Ovary (tissue), 9 donors: Measurements from ENCODE around the gene MACROH2A1. TPM values are rescaled to one million over a fixed set of nuclear protein-coding genes. Genes with fewer than 3 reads are reported as not detected.

Source experiments
- DNase-seq, 5 donors: peaks; one replicate each; pipeline ENCODE4 v3.0.0-alpha.2; 2019 to 2020
- H3K27ac ChIP-seq, 2 donors: fragments of 200-600 bp; one replicate each; pipeline versions ENCODE4 v1.5.1 to v1.8.0; 2019 to 2022
- H3K27me3 ChIP-seq: fragments of 200-600 bp; one replicate; pipeline ENCODE4 v1.8.0; 2022
- H3K36me3 ChIP-seq: fragments of 200-600 bp; sonication (generic); one replicate; pipeline ENCODE4 v1.5.1; 2019
- H3K4me1 ChIP-seq: one replicate; pipeline ENCODE4 v1.8.1; 2013; ENCODE audit warnings: mild to moderate bottlenecking, moderate library complexity; ENCODE audit not compliant: insufficient read depth
- H3K4me3 ChIP-seq: fragments of 200-600 bp; sonication (generic); one replicate; pipeline ENCODE4 v1.5.1; 2017
- H3K9me3 ChIP-seq, 2 donors: fragments of 200-600 bp in 1 of 2; sonication (generic) in 1 of 2; one replicate each; pipeline versions ENCODE4 v1.5.1 to v1.8.1; 2013 to 2019; ENCODE audit warnings: mild to moderate bottlenecking in 1 of 2, moderate library complexity in 1 of 2
- CTCF ChIP-seq, 3 donors: fragments of 450-650 bp in 2 of 3; fragments of 200-600 bp in 1 of 3; IDR thresholded peaks; one replicate each; pipeline versions ENCODE4 v1.5.1 to v1.8.0; 2016 to 2022; ENCODE audit warnings: antibody characterized with exemption in 3 of 3, mild to moderate bottlenecking in 1 of 3
- EP300 ChIP-seq: sonication (generic); formaldehyde crosslinking; IDR thresholded peaks from one replicate; pipeline ENCODE4 v1.6.1; 2017; ENCODE audit warnings: antibody characterized with exemption
- POLR2A ChIP-seq: fragments of 450-650 bp; IDR thresholded peaks from one replicate; pipeline ENCODE4 v1.6.1; 2017; ENCODE audit warnings: antibody characterized with exemption, mild to moderate bottlenecking, moderate library complexity
- WGBS, 3 donors: extraction: QIAGEN DNeasy Blood & Tissue Kit in 1 of 3; methylation state at CpG; one replicate each; pipeline versions ENCODE4 v1.1.5 to v1.1.7; 2013 to 2017; 5-methylcytosine and 5-hydroxymethylcytosine counted together
- intact Hi-C, 4 donors: fragments of 100-400 bp; cut with DNase I; formaldehyde crosslinking; loops; one replicate each; pipeline versions ENCODE4 v1.11.0 to v1.15.1; 2022 to 2023
- polyA plus RNA-seq, 2 donors: library from polyadenylated mRNA; stranded (reverse); fragments of 200-250 nt in 1 of 2; fragments of 350-450 nt in 1 of 2; fragmentation: Illumina TruSeq in 1 of 2; extraction: RNeasy Lipid Tissue Mini Kit (QIAGEN cat#74804) in 1 of 2; gene quantifications; one replicate each; pipeline ENCODE4 v1.2.3, GENCODE V29; 2013 to 2014
- total RNA-seq, 7 donors: library from RNA; depleted of rRNA in 2 of 7; stranded (reverse); fragments of >200 nt in 2 of 7; fragmentation: NEBNext Ultra II Directional in 3 of 7; extraction: Animal tissue kit (Norgen Biotek cat#: 25700) in 3 of 7; gene quantifications; one replicate each; pipeline versions ENCODE4 v1.1.0 to v1.2.4, GENCODE V29; 2016 to 2023
- donor health status: DM: no; HTN: no; CAD: no; lungs with moderate emphysema.
- donor health status: DM: no; HTN: no; CAD: no.
- donor health status: Bipolar disorder and iron deficiency.
- donor health status: DM: yes; HTN: yes; CAD: no.
- donor health status: DM: no; HTN: no; CAD: no.
- donor health status: DM: yes; HTN: yes; CAD: no.

The MACROH2A1 gene
- total and polyA plus RNA-seq, 9 donors: 71.7 to 157 (median 102) TPM

- TF ChIP-seq CTCF (IDR thresholded peaks at IDR 0.05): no peak
- no peak for TF ChIP-seq POLR2A
- no peak for TF ChIP-seq EP300
- Histone ChIP-seq H3K9me3 (no peaks in the 10 kb centered on the region), H3K27ac (no peak overlapping the region), H3K4me1 (no peaks in the 10 kb centered on the region), H3K36me3 (no peaks in the 10 kb centered on the region), H3K4me3 (no peak overlapping the region), H3K27me3 (no peaks in the 10 kb centered on the region)
- 33 to 35% (median 35%) methylated on average over 13 of the region's 13 CpGs for WGBS, 3 donors
- DNase-seq: peak in 2 of 5 donors; percentile 33 to 36
- intact Hi-C loops: no loop called here
Measured at GRCh38 chr5:135437796-135438560, 38.9 kb upstream of the MACROH2A1 start.

- Histone ChIP-seq H3K9me3 (no peaks in the 10 kb centered on the region), H3K27ac (no peak overlapping the region), H3K36me3 (no peaks in the 10 kb centered on the region), H3K4me1 (no peaks in the 10 kb centered on the region), H3K4me3 (no peak overlapping the region), H3K27me3 (no peaks in the 10 kb centered on the region)
- DNase-seq: no peak
- no peak for TF ChIP-seq EP300
- 85 to 91% (median 89%) methylated on average over 7 of the region's 7 CpGs for WGBS, 3 donors
- intact Hi-C loops: no loop called here
Measured at GRCh38 chr5:135437422-135437795, 38.4 kb upstream of the MACROH2A1 start.

DNA sequence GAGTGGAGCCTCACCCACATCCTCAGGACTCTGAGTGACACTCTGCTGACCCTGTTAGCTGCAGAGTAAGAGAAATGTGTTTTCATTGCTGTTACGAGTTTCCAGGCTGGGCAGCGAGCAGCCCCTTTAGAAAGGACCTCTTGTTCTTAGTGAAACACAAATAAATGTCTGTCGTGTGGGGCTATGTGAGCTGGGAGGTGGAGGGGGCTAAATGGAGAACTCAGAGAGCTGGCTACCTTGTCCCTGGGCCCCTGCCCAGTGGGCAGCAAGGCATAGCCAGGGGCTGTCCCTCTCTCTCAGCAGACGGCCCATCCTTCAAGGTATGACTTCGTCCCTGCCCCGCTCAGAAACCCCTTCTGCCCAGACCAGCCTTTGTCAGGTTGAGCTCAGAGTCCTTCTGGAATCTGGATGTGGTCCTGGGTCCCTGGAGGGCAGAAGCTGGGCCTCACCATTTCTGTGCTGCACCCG lies 38.0 kb upstream of the MACROH2A1 start:
- Histone ChIP-seq H3K27ac (no peak overlapping the region), H3K27me3 (no peaks in the 10 kb centered on the region), H3K4me3 (no peak overlapping the region), H3K4me1 (no peaks in the 10 kb centered on the region), H3K9me3 (no peaks in the 10 kb centered on the region), H3K36me3 (no peaks in the 10 kb centered on the region)
- WGBS, 3 donors: 71 to 74% (median 72%) methylated on average over 7 of the region's 7 CpGs
- no peak for DNase-seq
- TF ChIP-seq CTCF (IDR thresholded peaks at IDR 0.05) (no peak), POLR2A (no peak), EP300 (no peak)
- intact Hi-C loops: no loop called here

- no peaks in the 10 kb centered on the region for H3K27me3 ChIP-seq
- WGBS, 3 donors: 82 to 84% (median 84%) methylated on average over 9 of the region's 9 CpGs
- DNase-seq: peak in 1 of 5 donors; percentile 10
- H3K36me3 ChIP-seq: no peaks in the 10 kb centered on the region
- TF ChIP-seq POLR2A (no peak), EP300 (no peak), CTCF (IDR thresholded peaks at IDR 0.05) (no peak)
- no peaks in the 10 kb centered on the region for H3K4me1 ChIP-seq
- intact Hi-C loops: no loop called here
- no peak overlapping the region for H3K4me3 ChIP-seq
- H3K9me3 ChIP-seq: no peaks in the 10 kb centered on the region
- H3K27ac ChIP-seq: no peak overlapping the region
Measured at GRCh38 chr5:135435467-135436330, 36.7 kb upstream of the MACROH2A1 start.
